ENCODE data around the gene PTPN3.

Gene PTPN3

GRCh38 chr9:109454601-109455155 lies 43.4 kb downstream of the PTPN3 start:
- DNase-seq (ENCODE audit: low spot score) (no peak), FAIRE-seq (no peak)

- DNase-seq (ENCODE audit: low spot score), result no peak
- no peak for FAIRE-seq
These were observed 44.1 kb downstream of the PTPN3 start for GRCh38 chr9:109454041-109454440.

DNA sequence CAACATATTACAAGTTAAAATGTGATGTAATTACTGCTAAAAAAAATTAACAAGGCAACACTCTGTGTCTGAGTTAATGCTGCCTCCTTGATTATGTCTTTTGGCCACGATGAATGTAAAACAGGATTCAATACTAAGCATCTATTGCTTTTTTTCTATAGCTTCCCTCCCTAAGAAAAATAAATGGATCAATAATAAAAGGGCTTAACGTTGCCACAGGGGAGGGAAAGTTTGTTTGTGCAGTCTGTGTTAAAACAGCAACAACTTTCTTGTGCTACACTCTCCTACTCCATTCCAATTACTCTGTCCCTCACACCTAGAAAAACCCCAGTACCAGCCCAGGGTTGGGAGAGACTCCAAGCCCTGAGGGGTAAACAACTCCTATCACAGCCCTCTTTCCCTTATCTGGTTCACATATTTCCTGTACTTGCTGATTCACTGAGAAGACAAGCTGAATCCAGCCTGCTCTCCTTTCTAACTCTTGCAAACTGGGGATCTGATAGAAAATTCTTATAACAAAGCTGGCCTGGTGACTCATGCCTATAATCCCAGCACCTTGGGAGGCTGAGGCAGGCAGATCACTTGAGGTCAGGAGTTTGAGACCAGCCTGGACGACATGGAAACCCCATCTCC lies 44.8 kb downstream of the PTPN3 start:
- no peak for FAIRE-seq
- no peak for DNase-seq (ENCODE audit: low spot score)

GRCh38 chr9:109452761-109453160 lies 45.3 kb downstream of the PTPN3 start:
- FAIRE-seq (no peak), DNase-seq (ENCODE audit: low spot score) (no peak)

DNA sequence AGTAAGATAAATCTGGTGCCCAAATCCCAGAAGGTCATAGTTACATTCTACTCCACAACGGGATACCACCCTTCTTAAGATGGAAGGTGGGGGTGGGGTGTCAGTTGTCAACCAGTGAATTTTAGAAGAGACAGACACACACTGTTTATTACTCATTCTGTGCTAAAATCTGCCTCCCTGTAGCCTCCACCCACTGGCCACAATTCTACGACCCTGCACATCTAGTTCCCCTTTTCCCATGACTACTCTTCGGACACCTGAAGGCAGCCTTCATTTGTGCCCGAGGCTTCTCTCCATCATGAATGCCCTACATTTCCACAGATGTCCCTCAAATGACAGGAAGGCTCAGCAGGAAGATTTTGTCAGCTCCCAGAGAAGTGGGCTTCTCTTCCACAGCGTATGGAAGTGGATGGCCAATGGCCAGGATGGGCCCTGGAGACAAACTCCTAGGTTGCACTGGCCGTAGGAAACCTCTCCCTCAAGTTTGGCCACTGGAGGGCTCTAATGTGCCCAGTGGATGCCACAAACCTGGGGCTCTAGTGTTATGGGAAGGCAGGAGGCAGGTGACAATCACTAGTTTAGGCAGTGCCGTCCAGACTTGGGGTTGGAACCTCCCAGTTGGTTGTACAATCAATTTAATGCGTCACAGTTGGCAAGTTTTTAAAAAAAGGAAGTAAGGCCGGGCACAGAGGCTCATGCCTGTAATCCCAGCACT lies 46.6 kb downstream of the PTPN3 start:
- no peak for FAIRE-seq
- no peak for DNase-seq (ENCODE audit: low spot score)

DNA sequence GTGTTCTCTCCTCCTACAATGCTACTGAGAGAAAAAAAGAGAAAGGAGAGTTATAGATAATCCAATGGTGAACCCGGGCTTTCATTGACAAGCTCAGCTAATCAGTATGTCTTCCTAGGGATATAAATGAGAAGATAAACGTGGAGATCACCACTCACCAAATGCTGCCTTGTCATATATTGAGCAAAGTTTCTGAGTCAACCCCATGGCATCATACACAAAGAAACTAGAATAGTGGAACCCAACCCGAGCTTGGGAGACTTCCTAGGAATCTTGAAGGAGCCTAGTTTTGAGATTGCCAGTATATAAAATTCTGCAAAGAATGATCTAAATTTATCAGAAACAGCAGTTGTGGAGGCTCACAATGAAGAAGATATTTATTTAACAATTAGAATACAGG lies 47.8 kb downstream of the PTPN3 start:
- no peak for DNase-seq (ENCODE audit: low spot score)

DNA sequence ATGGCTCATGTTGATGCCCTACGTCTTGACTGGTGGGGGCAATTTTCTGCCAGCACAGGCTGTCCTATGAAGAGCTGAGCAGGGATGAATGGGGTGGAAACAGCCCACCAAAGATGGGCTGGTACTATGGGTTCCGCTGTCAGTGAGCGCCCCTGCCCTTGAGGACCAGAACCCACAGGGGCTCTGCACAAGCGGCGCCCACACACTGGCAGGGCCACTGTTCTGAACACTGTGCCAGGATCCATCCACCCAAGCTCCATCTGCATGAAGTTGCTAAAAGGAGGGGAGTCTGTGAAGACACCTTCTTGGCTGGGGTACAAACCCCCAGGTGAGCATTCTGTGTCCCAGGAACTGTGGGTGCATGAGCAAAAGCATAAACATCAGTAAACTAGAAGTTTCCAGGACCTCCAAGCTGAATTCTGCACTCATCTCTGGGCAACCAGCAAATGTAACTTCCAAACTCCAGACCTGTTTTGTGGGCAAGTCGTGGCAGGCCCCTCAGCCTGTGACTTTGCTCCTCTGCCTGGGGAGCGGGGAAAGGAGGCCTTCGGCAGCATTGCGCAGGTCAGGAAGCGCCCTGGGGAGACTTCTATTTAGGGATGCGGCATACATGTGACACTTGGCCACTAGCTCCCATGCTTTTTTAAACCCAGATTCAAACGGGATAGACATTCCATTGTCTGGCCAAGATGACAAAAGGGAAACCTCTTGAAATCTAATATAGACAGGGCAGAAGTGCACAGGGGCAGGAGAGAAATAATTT lies 48.9 kb downstream of the PTPN3 start:
- FAIRE-seq, result no peak

More for the DNA sequence above, 47.8 kb downstream of the PTPN3 start:
- no peak for FAIRE-seq

GRCh38 chr9:109448223-109448622 lies 49.9 kb downstream of the PTPN3 start:
- FAIRE-seq, result no peak
- DNase-seq (ENCODE audit: low spot score), result no peak

More for the DNA sequence above, 48.9 kb downstream of the PTPN3 start:
- DNase-seq (ENCODE audit: low spot score), result no peak

DNA sequence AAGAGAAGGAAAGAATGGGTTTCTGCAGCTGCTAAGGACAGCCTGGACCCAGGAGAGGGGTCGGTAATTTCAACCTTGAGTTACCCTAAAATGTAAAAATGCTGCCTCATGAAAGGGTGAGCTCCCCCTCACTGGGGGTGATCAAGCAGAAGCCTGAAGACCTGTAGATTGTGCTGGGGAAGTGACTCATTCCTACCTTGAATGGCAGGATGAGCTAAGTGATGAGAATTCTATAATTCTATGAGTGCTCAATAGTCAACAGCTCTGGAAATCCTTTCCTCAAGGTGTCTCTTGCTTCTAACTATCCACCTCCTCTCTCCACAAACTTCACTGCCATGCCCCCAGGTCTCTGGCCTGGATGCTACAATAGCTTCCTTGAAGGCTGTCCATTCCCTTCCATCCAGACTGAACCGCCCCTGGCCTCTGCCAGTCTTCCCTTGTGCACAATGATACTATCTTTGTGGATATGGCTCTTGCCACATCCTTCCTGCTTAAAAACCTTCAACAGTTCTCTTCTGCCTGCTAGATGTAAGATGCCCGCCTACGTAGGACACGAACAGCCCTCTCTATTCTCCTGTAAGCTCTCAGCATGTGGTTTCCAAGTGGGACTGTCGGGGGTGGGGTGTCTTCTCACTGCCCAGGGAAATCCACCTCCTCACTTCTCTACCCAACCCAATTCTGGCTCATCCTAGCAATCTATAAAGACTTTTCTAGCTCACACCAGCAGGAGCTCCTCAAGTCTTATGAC lies 50.6 kb downstream of the PTPN3 start:
- DNase-seq (ENCODE audit: low spot score), result no peak
- no peak for FAIRE-seq

DNA sequence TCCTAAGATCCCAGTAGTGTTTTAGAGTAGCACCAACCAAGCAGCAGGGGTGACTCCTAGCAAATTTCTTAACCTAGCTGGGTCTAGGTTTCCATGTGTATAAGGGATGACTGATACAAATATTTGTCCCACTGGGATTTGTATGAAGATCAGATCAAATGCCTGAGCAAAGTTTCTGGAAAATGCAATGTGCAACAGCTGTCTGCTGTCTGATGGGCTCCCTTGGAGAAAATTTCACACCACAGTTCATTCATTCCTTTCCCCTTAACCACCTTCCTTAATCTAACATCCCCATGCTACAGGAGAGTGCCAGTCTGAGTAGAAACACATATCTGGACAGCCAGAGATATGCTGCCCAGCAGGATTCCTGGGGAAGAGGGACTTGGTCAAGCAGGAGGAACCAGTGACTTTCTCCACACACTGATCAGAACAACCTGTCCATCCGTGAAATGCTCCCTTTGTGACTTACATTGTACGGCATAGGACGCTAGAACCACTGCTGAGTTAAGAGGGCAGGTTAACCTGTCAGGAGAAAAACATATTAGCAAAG lies 53.3 kb downstream of the PTPN3 start:
- FAIRE-seq, result no peak
- no peak for DNase-seq (ENCODE audit: low spot score)

- no peak for FAIRE-seq
- no peak for DNase-seq (ENCODE audit: low spot score)
These were observed 55.4 kb downstream of the PTPN3 start for GRCh38 chr9:109442716-109443115.

DNA sequence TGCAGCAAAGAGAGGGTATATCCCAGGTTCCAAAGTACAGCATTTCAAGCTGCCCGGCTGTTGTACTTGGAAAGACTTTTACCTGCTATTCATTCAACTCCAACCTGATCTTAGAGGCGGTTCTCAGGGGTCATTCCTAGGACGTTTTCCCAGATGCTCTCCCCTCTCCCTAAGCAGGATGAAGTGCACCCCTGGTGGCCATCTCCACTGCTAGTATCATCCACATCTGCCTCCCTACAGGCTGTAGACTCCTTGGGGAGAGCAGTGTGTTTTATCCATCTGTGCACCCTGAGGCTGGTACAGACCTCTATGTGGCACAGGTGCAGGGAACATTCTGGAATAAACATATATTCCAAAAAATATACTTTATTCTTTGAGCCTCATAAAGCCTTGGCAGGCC lies 56.8 kb downstream of the PTPN3 start:
- peak; percentile 8 for DNase-seq (ENCODE audit: low spot score)
- FAIRE-seq, result no peak

DNA sequence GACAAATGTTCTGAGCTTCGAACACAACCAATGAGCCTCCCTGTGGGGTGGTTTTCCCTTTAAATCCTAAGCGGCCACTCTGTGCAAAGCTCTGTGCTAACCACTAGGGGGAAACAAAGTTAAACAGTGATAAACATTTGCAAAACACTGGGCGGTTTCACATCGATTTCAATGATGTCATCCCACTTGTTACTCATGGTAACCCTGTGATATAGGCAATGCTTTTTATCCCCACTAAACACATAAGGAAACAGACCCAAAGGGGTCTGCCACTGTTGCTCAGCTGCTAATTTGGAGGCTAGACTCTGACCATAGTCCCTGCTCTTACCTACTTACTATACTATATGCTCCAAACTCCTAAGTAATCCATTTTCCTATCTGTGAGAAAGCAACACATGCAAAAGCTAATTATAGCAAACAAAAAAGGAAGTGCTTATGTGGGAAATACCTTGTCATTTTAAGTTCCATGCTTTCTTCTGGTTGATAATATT lies 57.3 kb downstream of the PTPN3 start:
- DNase-seq (ENCODE audit: low spot score) (peak; percentile 80), FAIRE-seq (no peak)

DNA sequence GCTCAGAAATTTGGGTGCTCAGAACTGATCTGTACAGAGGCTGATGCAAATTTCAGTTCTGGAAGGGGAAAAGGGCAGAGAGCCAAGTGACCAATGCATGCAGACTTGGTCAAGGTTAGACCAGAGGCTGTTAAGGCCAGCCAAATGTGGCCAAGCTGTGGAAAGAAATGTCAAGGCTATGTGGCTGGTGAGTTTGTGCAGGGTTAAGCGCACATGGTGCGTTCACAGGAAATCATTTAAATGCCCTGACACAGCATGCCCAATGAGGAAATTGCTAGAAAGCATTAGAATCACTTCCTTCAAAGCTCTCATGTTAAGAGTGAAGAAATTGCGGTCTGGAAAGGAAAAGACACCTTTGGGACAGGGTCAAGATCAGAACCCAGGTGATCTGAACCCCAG lies 58.0 kb downstream of the PTPN3 start:
- FAIRE-seq (no peak), DNase-seq (ENCODE audit: low spot score) (no peak)

DNA sequence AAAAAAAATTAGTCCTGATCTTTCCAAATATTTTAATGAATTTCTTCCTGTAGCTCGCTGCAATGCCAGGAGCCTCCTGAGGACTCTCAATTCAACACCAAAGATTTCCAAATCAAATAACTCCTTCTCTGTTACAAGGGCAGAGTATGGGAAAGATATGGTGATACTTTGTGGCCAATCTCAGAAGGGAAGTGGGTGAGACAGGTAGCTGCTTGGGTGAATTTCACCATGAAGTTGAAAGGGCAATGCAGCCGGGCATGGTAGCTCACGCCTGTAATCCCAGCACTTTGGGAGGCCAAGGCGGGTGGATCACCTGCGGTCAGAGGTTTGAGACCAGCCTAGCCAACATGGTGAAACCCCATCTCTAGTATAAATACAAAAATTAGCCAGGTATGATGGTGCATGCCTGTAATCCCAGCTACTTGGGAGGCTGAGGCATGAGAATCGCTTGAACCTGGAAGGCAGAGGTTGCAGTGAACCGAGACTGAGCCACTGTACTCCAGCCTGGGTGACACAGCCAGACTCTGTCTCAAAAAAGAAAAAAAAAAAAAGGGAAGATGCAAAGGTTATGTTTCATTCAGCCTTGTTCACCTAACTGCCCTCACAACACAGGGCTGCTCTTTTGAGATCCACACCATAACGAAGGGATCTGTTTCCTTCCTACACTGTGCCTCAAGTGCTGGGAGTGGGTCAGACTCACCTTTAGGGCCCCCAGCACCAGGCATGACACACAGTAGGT lies 58.6 kb downstream of the PTPN3 start:
- no peak for FAIRE-seq
- DNase-seq (ENCODE audit: low spot score), result no peak

- FAIRE-seq (no peak), DNase-seq (ENCODE audit: low spot score) (no peak)
These were observed 60.8 kb downstream of the PTPN3 start for GRCh38 chr9:109437286-109437685.

DNA sequence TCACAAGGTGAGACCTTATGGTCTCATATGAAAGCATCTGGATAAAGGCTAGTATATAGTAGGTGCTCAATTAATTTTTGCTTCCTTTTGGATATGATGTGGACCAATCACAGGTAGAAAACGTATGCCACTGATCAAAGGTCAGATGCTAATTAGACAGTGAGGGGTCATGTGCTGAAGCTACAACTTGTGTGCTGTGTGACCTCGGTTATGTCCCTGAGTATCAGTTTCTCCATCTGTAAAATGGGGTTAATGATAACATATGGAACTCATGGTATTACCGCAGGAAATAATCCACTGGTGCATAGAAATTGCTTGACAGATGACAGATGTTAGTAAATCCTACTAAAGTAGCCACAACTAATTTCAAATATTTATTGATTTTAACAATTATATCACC lies 62.0 kb downstream of the PTPN3 start:
- FAIRE-seq, result no peak
- no peak for DNase-seq (ENCODE audit: low spot score)

GRCh38 chr9:109433476-109433875 lies 64.6 kb downstream of the PTPN3 start:
- DNase-seq (ENCODE audit: low spot score) (no peak), FAIRE-seq (no peak)

DNA sequence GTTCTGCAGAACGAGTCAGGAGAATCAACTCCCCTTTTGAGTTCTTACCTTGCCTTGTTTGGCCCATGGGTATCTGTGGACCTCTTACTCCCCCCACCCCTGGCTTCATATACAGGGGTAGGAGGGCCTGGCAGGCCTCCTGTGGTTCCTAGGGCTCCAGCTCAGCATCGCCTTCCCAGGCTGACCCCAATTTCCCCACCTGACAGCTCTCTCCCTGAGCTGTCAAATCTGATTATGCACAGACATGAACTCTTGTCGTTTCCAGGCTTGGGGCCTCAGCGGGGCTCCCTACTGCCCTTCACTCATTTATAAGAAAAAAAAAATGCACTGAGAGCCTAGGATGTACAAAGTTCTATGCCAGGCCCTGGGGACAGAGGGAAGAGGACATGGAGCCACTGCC lies 67.9 kb downstream of the PTPN3 start:
- FAIRE-seq, result no peak
- DNase-seq (ENCODE audit: low spot score), result no peak

- FAIRE-seq (no peak), DNase-seq (ENCODE audit: low spot score) (no peak)
These were observed 69.3 kb downstream of the PTPN3 start for GRCh38 chr9:109428854-109429253.
